ENCODE results near the gene ICAM5. TPM values are rescaled to one million over a fixed set of nuclear protein-coding genes. Genes with fewer than 3 reads are reported as not detected.
"Not testable (repeated sequence)": the region's sequence is repeated elsewhere in the genome, so short reads cannot be mapped to it uniquely, and the experiment has no call there.

The ICAM5 gene
- total RNA-seq, 1 experiment from 2014 or later, result 0.79 TPM

GRCh38 chr19:10279737-10280442 lies 9.9 kb upstream of the ICAM5 start:
- Histone ChIP-seq H3K4me3 (no peak overlapping the region), H3K9me3 (replicated peaks) (no peaks in the 10 kb centered on the region), H3K27me3 (replicated peaks) (no peaks in the 10 kb centered on the region), H3K36me3 (peaks cover 17% of the 10 kb centered on the region), H3K4me1 (replicated peaks) (no peaks in the 10 kb centered on the region), H3K27ac (no peak overlapping the region)
- DNase-seq (ENCODE audit: low read depth in 1 of 2, low spot score in 2 of 2), result no peak

DNA sequence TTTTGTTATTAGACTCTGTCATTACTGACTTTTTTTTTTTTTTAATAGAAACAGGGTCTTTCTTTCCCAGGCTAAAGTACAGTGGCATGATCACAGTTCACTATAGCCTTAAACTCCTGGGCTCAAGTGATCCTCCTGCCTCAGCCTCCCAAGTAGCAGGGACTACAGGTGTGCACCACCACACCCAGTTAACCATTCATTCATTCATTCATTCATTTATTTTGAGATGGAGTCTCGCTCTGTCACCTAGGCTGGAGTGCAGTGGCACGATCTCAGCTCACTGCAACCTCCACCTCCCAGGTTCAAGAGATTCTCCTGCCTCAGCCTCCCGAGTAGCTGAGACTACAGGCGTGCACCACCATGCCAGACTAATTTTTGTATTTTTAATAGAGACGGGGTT lies 7.7 kb upstream of the ICAM5 start:
- not testable (repeated sequence) for H3K4me1 ChIP-seq (replicated peaks); H3K27me3 ChIP-seq (replicated peaks); DNase-seq (ENCODE audit: low read depth in 1 of 2, low spot score in 2 of 2); H3K27ac ChIP-seq; H3K9me3 ChIP-seq (replicated peaks); H3K4me3 ChIP-seq
- peaks cover 23% of the 10 kb centered on the region for H3K36me3 ChIP-seq

- H3K9me3 ChIP-seq (replicated peaks), result no peaks in the 10 kb centered on the region
- no peak overlapping the region for H3K27ac ChIP-seq
- H3K4me1 ChIP-seq (replicated peaks), result no peaks in the 10 kb centered on the region; the same call in 1 of the 2 replicates
- H3K36me3 ChIP-seq, result peaks cover 16% of the 10 kb centered on the region
- no peaks in the 10 kb centered on the region for H3K27me3 ChIP-seq (replicated peaks)
- no peak for DNase-seq (ENCODE audit: low read depth in 1 of 2, low spot score in 2 of 2)
- no peak overlapping the region for H3K4me3 ChIP-seq
Measured at GRCh38 chr19:10283301-10284064, 6.3 kb upstream of the ICAM5 start.

- Histone ChIP-seq H3K36me3 (peaks cover 16% of the 10 kb centered on the region), H3K9me3 (replicated peaks) (no peaks in the 10 kb centered on the region), H3K4me3 (no peak overlapping the region), H3K27me3 (replicated peaks) (peaks cover 1% of the 10 kb centered on the region), H3K27ac (no peak overlapping the region), H3K4me1 (replicated peaks) (peaks cover 7% of the 10 kb centered on the region)
- DNase-seq (ENCODE audit: low read depth in 1 of 2, low spot score in 2 of 2), result no peak
Measured at GRCh38 chr19:10284065-10284959, 5.4 kb upstream of the ICAM5 start.

DNA sequence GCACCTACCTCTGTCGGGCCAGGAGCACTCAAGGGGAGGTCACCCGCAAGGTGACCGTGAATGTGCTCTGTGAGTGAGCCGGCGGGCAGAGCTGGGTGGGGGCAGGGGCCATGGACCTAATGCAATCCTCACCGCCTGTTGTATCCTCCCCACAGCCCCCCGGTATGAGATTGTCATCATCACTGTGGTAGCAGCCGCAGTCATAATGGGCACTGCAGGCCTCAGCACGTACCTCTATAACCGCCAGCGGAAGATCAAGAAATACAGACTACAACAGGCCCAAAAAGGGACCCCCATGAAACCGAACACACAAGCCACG lies 4.8 kb upstream of the ICAM5 start:
- H3K27me3 ChIP-seq (replicated peaks), result peaks cover 7% of the 10 kb centered on the region
- no peak overlapping the region for H3K27ac ChIP-seq
- no peak overlapping the region for H3K4me3 ChIP-seq
- DNase-seq (ENCODE audit: low read depth in 1 of 2, low spot score in 2 of 2), result no peak
- H3K4me1 ChIP-seq (replicated peaks), result peaks cover 13% of the 10 kb centered on the region
- H3K36me3 ChIP-seq, result peaks cover 16% of the 10 kb centered on the region
- H3K9me3 ChIP-seq (replicated peaks), result no peaks in the 10 kb centered on the region

DNA sequence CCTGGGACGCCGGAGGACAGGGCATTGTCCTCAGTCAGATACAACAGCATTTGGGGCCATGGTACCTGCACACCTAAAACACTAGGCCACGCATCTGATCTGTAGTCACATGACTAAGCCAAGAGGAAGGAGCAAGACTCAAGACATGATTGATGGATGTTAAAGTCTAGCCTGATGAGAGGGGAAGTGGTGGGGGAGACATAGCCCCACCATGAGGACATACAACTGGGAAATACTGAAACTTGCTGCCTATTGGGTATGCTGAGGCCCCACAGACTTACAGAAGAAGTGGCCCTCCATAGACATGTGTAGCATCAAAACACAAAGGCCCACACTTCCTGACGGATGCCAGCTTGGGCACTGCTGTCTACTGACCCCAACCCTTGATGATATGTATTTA lies 4.4 kb upstream of the ICAM5 start:
- no peaks in the 10 kb centered on the region for H3K9me3 ChIP-seq (replicated peaks)
- H3K4me3 ChIP-seq, result no peak overlapping the region
- peaks cover 18% of the 10 kb centered on the region for H3K4me1 ChIP-seq (replicated peaks)
- DNase-seq (ENCODE audit: low read depth in 1 of 2, low spot score in 2 of 2), result no peak
- H3K27ac ChIP-seq, result no peak overlapping the region
- H3K27me3 ChIP-seq (replicated peaks), result peaks cover 12% of the 10 kb centered on the region
- H3K36me3 ChIP-seq, result peaks cover 16% of the 10 kb centered on the region

DNA sequence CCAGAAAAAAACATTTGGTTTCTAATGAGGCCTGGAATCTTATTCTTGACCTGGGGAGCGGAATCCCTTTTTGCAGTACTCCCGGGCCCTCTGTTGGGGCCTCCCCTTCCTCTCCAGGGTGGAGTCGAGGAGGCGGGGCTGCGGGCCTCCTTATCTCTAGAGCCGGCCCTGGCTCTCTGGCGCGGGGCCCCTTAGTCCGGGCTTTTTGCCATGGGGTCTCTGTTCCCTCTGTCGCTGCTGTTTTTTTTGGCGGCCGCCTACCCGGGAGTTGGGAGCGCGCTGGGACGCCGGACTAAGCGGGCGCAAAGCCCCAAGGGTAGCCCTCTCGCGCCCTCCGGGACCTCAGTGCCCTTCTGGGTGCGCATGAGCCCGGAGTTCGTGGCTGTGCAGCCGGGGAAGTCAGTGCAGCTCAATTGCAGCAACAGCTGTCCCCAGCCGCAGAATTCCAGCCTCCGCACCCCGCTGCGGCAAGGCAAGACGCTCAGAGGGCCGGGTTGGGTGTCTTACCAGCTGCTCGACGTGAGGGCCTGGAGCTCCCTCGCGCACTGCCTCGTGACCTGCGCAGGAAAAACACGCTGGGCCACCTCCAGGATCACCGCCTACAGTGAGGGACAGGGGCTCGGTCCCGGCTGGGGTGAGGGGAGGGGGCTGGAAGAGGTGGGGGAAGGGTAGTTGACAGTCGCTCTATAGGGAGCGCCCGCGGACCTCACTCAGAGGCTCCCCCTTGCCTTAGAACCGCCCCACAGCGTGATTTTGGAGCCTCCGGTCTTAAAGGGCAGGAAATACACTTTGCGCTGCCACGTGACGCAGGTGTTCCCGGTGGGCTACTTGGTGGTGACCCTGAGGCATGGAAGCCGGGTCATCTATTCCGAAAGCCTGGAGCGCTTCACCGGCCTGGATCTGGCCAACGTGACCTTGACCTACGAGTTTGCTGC lies 2.7 kb upstream of the ICAM5 start, which contains the start of gene ICAM4:
Gene ICAM4, plus strand, starts transcription at position 153 of the 935 bp plus-strand sequence. Its CDS starts 58 bp downstream, at position 211.
- Histone ChIP-seq H3K27ac (no peak within 1 kb of the TSS), H3K9me3 (replicated peaks) (no peaks in the 10 kb centered on the region), H3K4me1 (replicated peaks) (peaks cover 35% of the 10 kb centered on the region), H3K4me3 (no peak within 1 kb of the TSS), H3K27me3 (replicated peaks) (peaks cover 29% of the 10 kb centered on the region), H3K36me3 (peaks cover 16% of the 10 kb centered on the region)
- DNase-seq (ENCODE audit: low read depth in 1 of 2, low spot score in 2 of 2), result no peak

DNA sequence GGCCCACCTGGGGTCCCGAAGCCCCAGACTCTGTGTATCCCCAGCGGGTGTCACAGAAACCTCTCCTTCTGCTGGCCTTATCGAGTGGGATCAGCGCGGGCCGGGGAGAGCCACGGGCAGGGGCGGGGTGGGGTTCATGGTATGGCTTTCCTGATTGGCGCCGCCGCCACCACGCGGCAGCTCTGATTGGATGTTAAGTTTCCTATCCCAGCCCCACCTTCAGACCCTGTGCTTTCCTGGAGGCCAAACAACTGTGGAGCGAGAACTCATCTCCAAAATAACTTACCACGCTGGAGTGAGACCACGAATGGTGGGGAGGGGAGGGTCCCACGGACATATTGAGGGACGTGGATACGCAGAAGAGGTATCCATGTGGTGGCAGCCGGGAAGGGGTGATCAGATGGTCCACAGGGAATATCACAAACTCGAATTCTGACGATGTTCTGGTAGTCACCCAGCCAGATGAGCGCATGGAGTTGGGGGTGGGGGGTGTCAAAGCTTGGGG lies 1.0 kb upstream of the ICAM5 start:
- DNase-seq (ENCODE audit: low read depth in 1 of 2, low spot score in 2 of 2), result no peak
- peak overlapping the region; percentile 35 for H3K4me3 ChIP-seq
- H3K4me1 ChIP-seq (replicated peaks), result peaks cover 42% of the 10 kb centered on the region
- peaks cover 15% of the 10 kb centered on the region for H3K36me3 ChIP-seq
- H3K27me3 ChIP-seq (replicated peaks), result peaks cover 30% of the 10 kb centered on the region
- H3K9me3 ChIP-seq (replicated peaks), result no peaks in the 10 kb centered on the region; the same call in 1 of the 2 replicates
- H3K27ac ChIP-seq, result no peak overlapping the region

DNA sequence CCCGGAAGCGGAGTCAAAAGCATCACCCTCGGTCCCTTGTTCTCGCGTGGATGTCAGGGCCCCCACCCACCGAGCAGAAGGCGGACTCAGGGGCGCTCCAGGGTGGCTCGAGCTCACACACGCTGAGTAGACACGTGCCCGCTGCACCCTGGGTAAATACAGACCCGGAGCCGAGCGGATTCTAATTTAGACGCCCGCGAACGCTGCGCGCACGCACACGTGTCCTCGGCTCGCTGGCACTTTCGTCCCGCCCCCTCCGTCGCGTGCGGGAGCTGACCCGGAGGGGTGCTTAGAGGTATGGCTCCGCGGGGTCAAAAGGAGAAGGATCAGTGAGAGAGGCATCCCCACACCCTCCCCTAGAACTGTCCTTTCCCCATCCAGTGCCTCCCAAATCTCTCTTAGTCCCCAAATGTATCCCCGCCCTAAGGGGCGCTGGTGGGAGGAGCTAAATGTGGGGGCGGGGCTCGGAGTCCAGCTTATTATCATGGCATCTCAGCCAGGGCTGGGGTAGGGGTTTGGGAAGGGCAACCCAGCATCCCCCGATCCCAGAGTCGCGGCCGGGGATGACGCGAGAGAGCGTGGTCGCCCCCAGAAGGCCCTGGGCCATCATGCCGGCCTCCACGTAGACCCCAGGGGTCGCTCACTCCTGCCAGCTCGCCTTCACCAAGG lies 451 bp upstream of the ICAM5 start:
- peaks cover 42% of the 10 kb centered on the region for H3K4me1 ChIP-seq (replicated peaks)
- H3K9me3 ChIP-seq (replicated peaks), result no peaks in the 10 kb centered on the region; the same call in none of the 2 replicates
- peaks cover 30% of the 10 kb centered on the region for H3K27me3 ChIP-seq (replicated peaks)
- H3K27ac ChIP-seq, result no peak overlapping the region
- DNase-seq (ENCODE audit: low read depth in 1 of 2, low spot score in 2 of 2), result peak in 1 of 2 experiments; percentile 52
- H3K4me3 ChIP-seq, result peak overlapping the region; percentile 35
- H3K36me3 ChIP-seq, result peaks cover 12% of the 10 kb centered on the region

GRCh38 chr19:10290357-10290875 lies 664 bp downstream of the ICAM5 start:
- Histone ChIP-seq H3K27me3 (replicated peaks) (peaks cover 30% of the 10 kb centered on the region), H3K4me1 (replicated peaks) (peaks cover 42% of the 10 kb centered on the region), H3K4me3 (peak overlapping the region; percentile 36), H3K36me3 (peaks cover under 1% of the 10 kb centered on the region), H3K27ac (no peak overlapping the region), H3K9me3 (replicated peaks) (no peaks in the 10 kb centered on the region; the same call in none of the 2 replicates)
- no peak for DNase-seq (ENCODE audit: low read depth in 1 of 2, low spot score in 2 of 2)

GRCh38 chr19:10290876-10291553 lies 1.3 kb downstream of the ICAM5 start:
- DNase-seq (ENCODE audit: low read depth in 1 of 2, low spot score in 2 of 2), result peak in 1 of 2 experiments; percentile 35
- Histone ChIP-seq H3K27ac (no peak overlapping the region), H3K27me3 (replicated peaks) (peaks cover 30% of the 10 kb centered on the region), H3K4me3 (peak overlapping the region; percentile 36), H3K4me1 (replicated peaks) (peaks cover 42% of the 10 kb centered on the region), H3K9me3 (replicated peaks) (no peaks in the 10 kb centered on the region; the same call in none of the 2 replicates), H3K36me3 (no peaks in the 10 kb centered on the region)

All from SJSA1 (cell line).